Fibroblast of villous mesenchyme (primary cell): ENCODE data around the gene PEAK1. TPM values are rescaled to one million over a fixed set of nuclear protein-coding genes. Genes with fewer than 3 reads are reported as not detected.

Experiments used
- DNase-seq: peaks from one replicate; pipeline ENCODE4 v3.0.0-alpha.2; 2010; ENCODE audit warnings: low read depth
- H3K4me3 ChIP-seq: 2 replicates; pipeline ENCODE4 v1.5.1; 2011; ENCODE audit warnings: low read depth, mild to moderate bottlenecking, low read length
- CTCF ChIP-seq: IDR thresholded peaks from 2 replicates; pipeline ENCODE4 v1.5.1; 2012; ENCODE audit warnings: low read depth, mild to moderate bottlenecking, low read length; ENCODE audit not compliant: insufficient read depth
- total RNA-seq: library from RNA; depleted of rRNA; stranded (reverse); fragments of >200 nt; gene quantifications from 2 replicates; pipeline ENCODE4 v1.2.3, GENCODE V29; 2012

PEAK1 gene
- total RNA-seq, 1 donor = 77.3 TPM

- no peak for TF ChIP-seq CTCF
- H3K4me3 ChIP-seq = no peak overlapping the region
- peak; percentile 82 for DNase-seq
Observed at GRCh38 chr15:77312523-77312922, 107.4 kb downstream of the PEAK1 start.

DNA sequence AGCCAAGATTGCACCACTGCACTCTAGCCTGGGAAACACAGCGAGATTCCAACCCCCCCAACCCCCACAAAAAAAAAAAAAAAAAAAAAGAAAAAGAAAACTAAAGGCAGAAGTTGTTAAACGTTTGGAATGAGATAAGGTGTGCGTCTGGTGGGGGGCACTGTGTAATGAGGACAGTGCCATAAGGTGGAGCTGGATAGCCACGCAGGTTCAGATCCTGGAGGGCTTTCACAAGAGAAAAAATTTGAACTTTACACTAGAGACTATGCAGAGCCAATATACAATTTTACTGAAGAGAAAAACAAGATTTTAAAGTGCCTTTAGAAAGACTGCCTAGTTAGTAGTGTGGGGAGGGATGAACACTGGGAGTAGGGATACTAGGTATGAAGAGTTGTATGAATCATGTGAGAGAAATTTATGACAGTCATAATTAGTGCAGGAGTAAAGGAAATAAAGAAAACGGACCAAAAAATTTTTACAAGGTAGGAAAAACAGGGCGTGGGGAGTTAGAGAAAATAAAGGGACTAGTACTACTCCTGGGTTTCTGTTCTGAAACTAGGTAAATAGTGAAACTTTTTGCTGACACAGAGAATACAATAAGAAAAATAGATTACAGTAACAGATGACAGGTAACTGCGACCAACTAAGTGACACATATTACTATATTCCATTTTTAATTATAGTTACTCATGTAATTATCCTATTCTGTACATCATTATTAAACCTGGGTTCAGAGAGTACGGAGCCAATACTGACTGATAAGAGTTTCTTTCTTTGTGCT lies 108.1 kb downstream of the PEAK1 start:
- DNase-seq = peak; percentile 15
- H3K4me3 ChIP-seq = no peak overlapping the region
- TF ChIP-seq CTCF = no peak

DNA sequence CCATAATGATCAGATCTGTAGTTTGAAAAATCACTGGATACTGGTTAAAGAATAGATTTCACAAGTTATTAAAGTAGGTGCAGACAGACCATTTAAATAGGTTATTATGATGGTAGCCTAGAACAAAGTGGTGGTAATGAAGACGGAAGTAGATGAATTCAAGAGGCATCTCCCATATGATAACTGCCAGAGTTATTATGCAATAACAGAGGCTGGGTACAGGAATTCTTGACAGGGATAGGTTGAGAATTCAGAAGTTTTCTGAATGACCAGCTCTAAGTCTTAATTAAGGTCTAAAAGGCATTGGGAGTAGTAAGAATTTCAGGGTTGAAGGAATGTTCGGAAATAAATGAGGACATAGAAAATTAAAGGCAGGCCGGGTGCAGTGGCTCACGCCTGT lies 108.9 kb downstream of the PEAK1 start:
- no peak for TF ChIP-seq CTCF
- no peak overlapping the region for H3K4me3 ChIP-seq
- DNase-seq = no peak

DNA sequence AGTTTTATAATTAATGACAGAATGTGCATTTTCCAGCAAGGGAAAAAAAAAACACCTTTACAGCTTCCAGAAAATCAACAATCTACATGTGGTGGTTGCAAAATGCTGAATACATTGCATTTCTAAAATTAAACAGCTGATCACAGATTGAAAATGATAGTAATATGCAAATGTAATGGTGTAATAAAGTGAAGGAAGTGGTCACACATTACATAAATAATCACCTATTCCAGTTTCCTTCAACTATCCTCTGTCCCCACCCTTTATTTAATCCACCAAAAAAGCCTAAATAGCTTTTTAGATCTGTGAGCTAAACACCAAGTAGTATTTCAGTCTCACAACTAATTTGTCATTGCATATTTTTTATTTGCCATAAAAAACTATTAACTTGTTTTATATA lies 110.5 kb downstream of the PEAK1 start:
- no peak overlapping the region for H3K4me3 ChIP-seq
- TF ChIP-seq CTCF = no peak
- DNase-seq = peak; percentile 36

DNA sequence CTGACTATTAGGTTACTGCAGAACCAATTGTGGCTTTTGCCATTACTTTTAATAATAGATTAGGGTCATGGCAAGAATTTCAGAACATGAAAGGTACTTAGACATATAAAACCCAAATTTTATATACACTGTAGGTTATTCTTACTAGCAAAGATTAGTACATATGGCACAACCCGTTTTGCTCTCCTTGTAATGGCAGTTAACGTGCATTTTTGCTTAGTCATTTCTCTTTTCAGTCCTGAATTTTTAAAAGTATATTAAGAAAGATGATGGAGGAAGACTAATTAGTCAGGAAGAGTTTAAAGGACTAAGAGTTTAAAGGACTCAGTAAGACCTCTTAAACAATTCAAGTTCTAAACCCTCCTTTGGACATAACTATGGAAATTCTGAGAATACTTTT lies 114.0 kb downstream of the PEAK1 start:
- TF ChIP-seq CTCF = no peak
- no peak overlapping the region for H3K4me3 ChIP-seq
- no peak for DNase-seq

GRCh38 chr15:77296773-77297337 lies 123.0 kb downstream of the PEAK1 start:
- no peak overlapping the region for H3K4me3 ChIP-seq
- no peak for TF ChIP-seq CTCF
- DNase-seq = no peak
